HEK293 (cell line): Measurements from ENCODE around the gene CRELD1.

Experiments
- GLIS2 ChIP-seq: fragments of 450-650 bp; formaldehyde crosslinking; IDR thresholded peaks from 2 replicates; pipeline ENCODE4 v1.5.1; 2016; ENCODE audit warnings: missing biosample characterization, missing genetic modification characterization
- MZF1 ChIP-seq: fragments of 450-650 bp; formaldehyde crosslinking; IDR thresholded peaks from 2 replicates; pipeline ENCODE4 v1.5.1; 2017; ENCODE audit warnings: missing biosample characterization, missing genetic modification characterization, borderline replicate concordance
- RBAK ChIP-seq: fragments of 450-650 bp; formaldehyde crosslinking; IDR thresholded peaks from 2 replicates; pipeline ENCODE4 v1.5.1; 2016; ENCODE audit warnings: missing biosample characterization, missing genetic modification characterization
- SETDB1 ChIP-seq: IDR thresholded peaks from one replicate; pipeline ENCODE4 v1.6.1; 2017; ENCODE audit warnings: mild to moderate bottlenecking, low read length, moderate library complexity, mixed read lengths; ENCODE audit not compliant: insufficient read length
- TCF7L2 ChIP-seq: IDR thresholded peaks from 2 replicates; pipeline ENCODE4 v1.6.1; 2011; ENCODE audit warnings: low read depth, mild to moderate bottlenecking, inconsistent platforms, low read length, moderate library complexity, borderline replicate concordance
- ZBTB8A ChIP-seq: fragments of 450-650 bp; formaldehyde crosslinking; IDR thresholded peaks from 2 replicates; pipeline ENCODE4 v1.5.1; 2016; ENCODE audit warnings: missing biosample characterization, missing genetic modification characterization
- ZEB2 ChIP-seq: fragments of 450-650 bp; formaldehyde crosslinking; IDR thresholded peaks from 2 replicates; pipeline ENCODE4 v1.5.1; 2016; ENCODE audit warnings: missing biosample characterization, missing genetic modification characterization
- ZFHX2 ChIP-seq: fragments of 450-650 bp; formaldehyde crosslinking; conservative IDR thresholded peaks from 2 replicates; pipeline ENCODE4 v1.5.1; 2016; ENCODE audit warnings: missing biosample characterization, missing genetic modification characterization
- ZFP41 ChIP-seq: fragments of 450-650 bp; formaldehyde crosslinking; IDR thresholded peaks from 2 replicates; pipeline ENCODE4 v1.5.1; 2016; ENCODE audit warnings: missing biosample characterization, missing genetic modification characterization, borderline replicate concordance
- ZNF10 ChIP-seq: fragments of 450-650 bp; formaldehyde crosslinking; IDR thresholded peaks from 2 replicates; pipeline ENCODE4 v1.5.1; 2017; ENCODE audit warnings: missing biosample characterization, missing genetic modification characterization
- ZNF112 ChIP-seq: fragments of 450-650 bp; formaldehyde crosslinking; IDR thresholded peaks from 2 replicates; pipeline ENCODE4 v1.5.0; 2017; ENCODE audit warnings: missing biosample characterization, missing genetic modification characterization
- ZNF202 ChIP-seq: fragments of 450-650 bp; formaldehyde crosslinking; IDR thresholded peaks from 2 replicates; pipeline ENCODE4 v1.5.1; 2016; ENCODE audit warnings: missing biosample characterization, missing genetic modification characterization, borderline replicate concordance
- ZNF214 ChIP-seq: fragments of 450-650 bp; formaldehyde crosslinking; IDR thresholded peaks from 2 replicates; pipeline ENCODE4 v1.5.1; 2017; ENCODE audit warnings: missing biosample characterization, mild to moderate bottlenecking, missing genetic modification characterization, borderline replicate concordance
- ZNF24 ChIP-seq: fragments of 450-650 bp; formaldehyde crosslinking; IDR thresholded peaks from 2 replicates; pipeline ENCODE4 v1.5.1; 2016; ENCODE audit warnings: missing biosample characterization, missing genetic modification characterization
- ZNF248 ChIP-seq: fragments of 450-650 bp; formaldehyde crosslinking; IDR thresholded peaks from 2 replicates; pipeline ENCODE4 v1.5.1; 2017; ENCODE audit warnings: missing biosample characterization, missing genetic modification characterization
- ZNF266 ChIP-seq: fragments of 450-650 bp; formaldehyde crosslinking; IDR thresholded peaks from 2 replicates; pipeline ENCODE4 v1.5.1; 2016; ENCODE audit warnings: missing biosample characterization, missing genetic modification characterization, low read depth
- ZNF341 ChIP-seq: fragments of 450-650 bp; formaldehyde crosslinking; IDR thresholded peaks from 2 replicates; pipeline ENCODE4; 2016; ENCODE audit warnings: low read depth, missing biosample characterization, missing genetic modification characterization
- ZNF529 ChIP-seq: fragments of 450-650 bp; formaldehyde crosslinking; IDR thresholded peaks from 2 replicates; pipeline ENCODE4 v1.5.1; 2017; ENCODE audit warnings: missing genetic modification characterization, missing biosample characterization; ENCODE audit not compliant: insufficient replicate concordance
- ZNF571 ChIP-seq: fragments of 450-650 bp; formaldehyde crosslinking; IDR thresholded peaks from 2 replicates; pipeline ENCODE4 v1.5.0; 2017; ENCODE audit warnings: missing biosample characterization, missing genetic modification characterization
- ZNF580 ChIP-seq: fragments of 450-650 bp; formaldehyde crosslinking; IDR thresholded peaks from 2 replicates; pipeline ENCODE4 v1.5.1; 2016; ENCODE audit warnings: missing biosample characterization, missing genetic modification characterization
- ZNF610 ChIP-seq: fragments of 450-650 bp; formaldehyde crosslinking; IDR thresholded peaks from 2 replicates; pipeline ENCODE4 v1.5.1; 2016; ENCODE audit warnings: missing biosample characterization, missing genetic modification characterization, borderline replicate concordance
- ZNF677 ChIP-seq: fragments of 450-650 bp; IDR thresholded peaks from 2 replicates; pipeline ENCODE4 v1.5.0; 2018; ENCODE audit warnings: missing biosample characterization, mild to moderate bottlenecking, missing genetic modification characterization, moderate library complexity
- ZNF707 ChIP-seq: fragments of 450-650 bp; formaldehyde crosslinking; IDR thresholded peaks from 2 replicates; pipeline ENCODE4 v1.5.1; 2016; ENCODE audit warnings: missing biosample characterization, missing genetic modification characterization
- TF ChIP-seq, protein P1 (sequence below): fragments of 450-650 bp; formaldehyde crosslinking; IDR thresholded peaks from 2 replicates; pipeline ENCODE4 v1.5.1; 2016; ENCODE audit warnings: missing biosample characterization, missing genetic modification characterization, low read depth
- TF ChIP-seq, protein P2 (sequence below): fragments of 450-650 bp; formaldehyde crosslinking; IDR thresholded peaks from 2 replicates; pipeline ENCODE4 v1.5.1; 2016; ENCODE audit warnings: missing biosample characterization, missing genetic modification characterization
- TF ChIP-seq, protein P3 (sequence below): fragments of 450-650 bp; formaldehyde crosslinking; IDR thresholded peaks from 2 replicates; pipeline ENCODE4 v1.5.1; 2016; ENCODE audit warnings: missing biosample characterization, missing genetic modification characterization
- TF ChIP-seq, protein P4 (sequence below): fragments of 450-650 bp; formaldehyde crosslinking; IDR thresholded peaks from 2 replicates; pipeline ENCODE4 v1.5.1; 2016; ENCODE audit warnings: missing biosample characterization, missing genetic modification characterization
- TF ChIP-seq, protein P5 (sequence below): fragments of 450-650 bp; formaldehyde crosslinking; IDR thresholded peaks from 2 replicates; pipeline ENCODE4 v1.5.1; 2016; ENCODE audit warnings: missing biosample characterization, missing genetic modification characterization, borderline replicate concordance

Gene CRELD1

DNA sequence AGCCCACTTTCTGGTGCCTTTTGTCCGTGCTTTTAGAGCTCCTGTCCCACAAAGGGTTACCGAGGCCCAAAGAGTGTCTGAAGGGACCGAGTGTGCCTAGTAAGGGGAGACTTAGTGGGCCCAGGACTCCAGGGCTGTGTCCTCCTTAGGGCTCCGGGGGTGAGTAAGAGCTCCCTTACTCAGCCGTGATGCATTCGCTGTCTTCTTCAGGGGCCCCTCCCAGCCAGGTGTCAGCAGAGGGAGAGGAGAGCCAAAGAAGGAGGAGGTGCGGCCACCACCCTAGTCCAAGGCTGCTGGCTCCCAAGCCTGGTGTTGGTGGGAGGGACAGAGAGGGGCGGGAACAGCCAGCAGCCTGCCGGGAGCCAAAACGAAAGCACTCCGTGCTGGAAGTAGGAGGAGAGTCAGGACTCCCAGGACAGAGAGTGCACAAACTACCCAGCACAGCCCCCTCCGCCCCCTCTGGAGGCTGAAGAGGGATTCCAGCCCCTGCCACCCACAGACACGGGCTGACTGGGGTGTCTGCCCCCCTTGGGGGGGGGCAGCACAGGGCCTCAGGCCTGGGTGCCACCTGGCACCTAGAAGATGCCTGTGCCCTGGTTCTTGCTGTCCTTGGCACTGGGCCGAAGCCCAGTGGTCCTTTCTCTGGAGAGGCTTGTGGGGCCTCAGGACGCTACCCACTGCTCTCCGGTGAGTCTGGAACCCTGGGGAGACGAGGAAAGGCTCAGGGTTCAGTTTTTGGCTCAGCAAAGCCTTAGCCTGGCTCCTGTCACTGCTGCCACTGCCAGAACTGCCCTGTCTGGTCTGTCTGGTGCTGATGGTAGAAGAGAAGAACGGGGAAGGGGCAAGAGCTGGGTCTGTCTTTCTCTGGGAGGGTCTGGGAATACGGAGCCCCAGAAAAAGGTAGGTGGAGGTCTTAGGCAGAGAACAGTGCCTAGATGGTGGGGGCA, 16.6 kb upstream of the CRELD1 start, which contains the start of gene IL17RC (continued):
- TF ChIP-seq, protein P1, sequence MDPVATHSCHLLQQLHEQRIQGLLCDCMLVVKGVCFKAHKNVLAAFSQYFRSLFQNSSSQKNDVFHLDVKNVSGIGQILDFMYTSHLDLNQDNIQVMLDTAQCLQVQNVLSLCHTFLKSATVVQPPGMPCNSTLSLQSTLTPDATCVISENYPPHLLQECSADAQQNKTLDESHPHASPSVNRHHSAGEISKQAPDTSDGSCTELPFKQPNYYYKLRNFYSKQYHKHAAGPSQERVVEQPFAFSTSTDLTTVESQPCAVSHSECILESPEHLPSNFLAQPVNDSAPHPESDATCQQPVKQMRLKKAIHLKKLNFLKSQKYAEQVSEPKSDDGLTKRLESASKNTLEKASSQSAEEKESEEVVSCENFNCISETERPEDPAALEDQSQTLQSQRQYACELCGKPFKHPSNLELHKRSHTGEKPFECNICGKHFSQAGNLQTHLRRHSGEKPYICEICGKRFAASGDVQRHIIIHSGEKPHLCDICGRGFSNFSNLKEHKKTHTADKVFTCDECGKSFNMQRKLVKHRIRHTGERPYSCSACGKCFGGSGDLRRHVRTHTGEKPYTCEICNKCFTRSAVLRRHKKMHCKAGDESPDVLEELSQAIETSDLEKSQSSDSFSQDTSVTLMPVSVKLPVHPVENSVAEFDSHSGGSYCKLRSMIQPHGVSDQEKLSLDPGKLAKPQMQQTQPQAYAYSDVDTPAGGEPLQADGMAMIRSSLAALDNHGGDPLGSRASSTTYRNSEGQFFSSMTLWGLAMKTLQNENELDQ (tag by site-specific recombination) = no peak
- TF ChIP-seq, protein P2, sequence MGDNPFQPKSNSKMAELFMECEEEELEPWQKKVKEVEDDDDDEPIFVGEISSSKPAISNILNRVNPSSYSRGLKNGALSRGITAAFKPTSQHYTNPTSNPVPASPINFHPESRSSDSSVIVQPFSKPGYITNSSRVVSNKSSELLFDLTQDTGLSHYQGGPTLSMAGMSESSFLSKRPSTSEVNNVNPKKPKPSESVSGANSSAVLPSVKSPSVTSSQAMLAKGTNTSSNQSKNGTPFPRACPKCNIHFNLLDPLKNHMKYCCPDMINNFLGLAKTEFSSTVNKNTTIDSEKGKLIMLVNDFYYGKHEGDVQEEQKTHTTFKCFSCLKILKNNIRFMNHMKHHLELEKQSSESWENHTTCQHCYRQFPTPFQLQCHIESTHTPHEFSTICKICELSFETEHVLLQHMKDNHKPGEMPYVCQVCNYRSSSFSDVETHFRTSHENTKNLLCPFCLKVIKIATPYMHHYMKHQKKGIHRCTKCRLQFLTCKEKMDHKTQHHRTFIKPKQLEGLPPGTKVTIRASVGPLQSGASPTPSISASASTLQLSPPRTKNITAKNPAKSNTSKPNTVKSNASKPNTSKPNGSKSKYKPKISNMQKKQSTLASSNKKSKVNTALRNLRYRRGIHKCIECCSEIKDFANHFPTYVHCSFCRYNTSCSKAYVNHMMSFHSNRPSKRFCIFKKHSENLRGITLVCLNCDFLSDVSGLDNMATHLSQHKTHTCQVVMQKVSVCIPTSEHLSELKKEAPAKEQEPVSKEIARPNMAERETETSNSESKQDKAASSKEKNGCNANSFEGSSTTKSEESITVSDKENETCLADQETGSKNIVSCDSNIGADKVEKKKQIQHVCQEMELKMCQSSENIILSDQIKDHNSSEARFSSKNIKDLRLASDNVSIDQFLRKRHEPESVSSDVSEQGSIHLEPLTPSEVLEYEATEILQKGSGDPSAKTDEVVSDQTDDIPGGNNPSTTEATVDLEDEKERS = no peak
- no peak for TF ChIP-seq ZEB2
- TF ChIP-seq, protein P3, sequence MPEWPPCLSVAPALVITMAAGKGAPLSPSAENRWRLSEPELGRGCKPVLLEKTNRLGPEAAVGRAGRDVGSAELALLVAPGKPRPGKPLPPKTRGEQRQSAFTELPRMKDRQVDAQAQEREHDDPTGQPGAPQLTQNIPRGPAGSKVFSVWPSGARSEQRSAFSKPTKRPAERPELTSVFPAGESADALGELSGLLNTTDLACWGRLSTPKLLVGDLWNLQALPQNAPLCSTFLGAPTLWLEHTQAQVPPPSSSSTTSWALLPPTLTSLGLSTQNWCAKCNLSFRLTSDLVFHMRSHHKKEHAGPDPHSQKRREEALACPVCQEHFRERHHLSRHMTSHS (tag by site-specific recombination) = no peak
- no peak for TF ChIP-seq ZNF571
- TF ChIP-seq ZNF10 (tag by site-specific recombination) = no peak
- TF ChIP-seq ZNF214 (tag by site-specific recombination) = no peak
- no peak for TF ChIP-seq ZNF610 (tag by site-specific recombination)
- TF ChIP-seq, protein P4, sequence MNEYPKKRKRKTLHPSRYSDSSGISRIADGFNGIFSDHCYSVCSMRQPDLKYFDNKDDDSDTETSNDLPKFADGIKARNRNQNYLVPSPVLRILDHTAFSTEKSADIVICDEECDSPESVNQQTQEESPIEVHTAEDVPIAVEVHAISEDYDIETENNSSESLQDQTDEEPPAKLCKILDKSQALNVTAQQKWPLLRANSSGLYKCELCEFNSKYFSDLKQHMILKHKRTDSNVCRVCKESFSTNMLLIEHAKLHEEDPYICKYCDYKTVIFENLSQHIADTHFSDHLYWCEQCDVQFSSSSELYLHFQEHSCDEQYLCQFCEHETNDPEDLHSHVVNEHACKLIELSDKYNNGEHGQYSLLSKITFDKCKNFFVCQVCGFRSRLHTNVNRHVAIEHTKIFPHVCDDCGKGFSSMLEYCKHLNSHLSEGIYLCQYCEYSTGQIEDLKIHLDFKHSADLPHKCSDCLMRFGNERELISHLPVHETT = no peak
- TF ChIP-seq ZNF529 (tag by site-specific recombination) = no peak
- TF ChIP-seq ZNF112 (tag by site-specific recombination) = no peak
- peak; percentile 90 for TF ChIP-seq ZFHX2 (tag by site-specific recombination)
- no peak for TF ChIP-seq ZNF24 (tag by site-specific recombination)
- TF ChIP-seq MZF1 = no peak
- no peak for TF ChIP-seq ZFP41 (tag by site-specific recombination)
- TF ChIP-seq ZNF580 = no peak
- no peak for TF ChIP-seq ZNF248 (tag by site-specific recombination)
- peak; percentile 90 for TF ChIP-seq GLIS2 (tag by site-specific recombination)
- no peak for TF ChIP-seq SETDB1
- TF ChIP-seq ZNF707 (tag by site-specific recombination) = no peak
- TF ChIP-seq TCF7L2 = no peak
- TF ChIP-seq RBAK = no peak
- TF ChIP-seq ZNF202 (tag by site-specific recombination) = no peak
- peak; percentile 51; the same call in 1 of the 2 replicates for TF ChIP-seq ZBTB8A (tag by site-specific recombination)
- no peak for TF ChIP-seq ZNF677 (tag by site-specific recombination)
- TF ChIP-seq ZNF266 (tag by site-specific recombination) = no peak
- TF ChIP-seq, protein P5, sequence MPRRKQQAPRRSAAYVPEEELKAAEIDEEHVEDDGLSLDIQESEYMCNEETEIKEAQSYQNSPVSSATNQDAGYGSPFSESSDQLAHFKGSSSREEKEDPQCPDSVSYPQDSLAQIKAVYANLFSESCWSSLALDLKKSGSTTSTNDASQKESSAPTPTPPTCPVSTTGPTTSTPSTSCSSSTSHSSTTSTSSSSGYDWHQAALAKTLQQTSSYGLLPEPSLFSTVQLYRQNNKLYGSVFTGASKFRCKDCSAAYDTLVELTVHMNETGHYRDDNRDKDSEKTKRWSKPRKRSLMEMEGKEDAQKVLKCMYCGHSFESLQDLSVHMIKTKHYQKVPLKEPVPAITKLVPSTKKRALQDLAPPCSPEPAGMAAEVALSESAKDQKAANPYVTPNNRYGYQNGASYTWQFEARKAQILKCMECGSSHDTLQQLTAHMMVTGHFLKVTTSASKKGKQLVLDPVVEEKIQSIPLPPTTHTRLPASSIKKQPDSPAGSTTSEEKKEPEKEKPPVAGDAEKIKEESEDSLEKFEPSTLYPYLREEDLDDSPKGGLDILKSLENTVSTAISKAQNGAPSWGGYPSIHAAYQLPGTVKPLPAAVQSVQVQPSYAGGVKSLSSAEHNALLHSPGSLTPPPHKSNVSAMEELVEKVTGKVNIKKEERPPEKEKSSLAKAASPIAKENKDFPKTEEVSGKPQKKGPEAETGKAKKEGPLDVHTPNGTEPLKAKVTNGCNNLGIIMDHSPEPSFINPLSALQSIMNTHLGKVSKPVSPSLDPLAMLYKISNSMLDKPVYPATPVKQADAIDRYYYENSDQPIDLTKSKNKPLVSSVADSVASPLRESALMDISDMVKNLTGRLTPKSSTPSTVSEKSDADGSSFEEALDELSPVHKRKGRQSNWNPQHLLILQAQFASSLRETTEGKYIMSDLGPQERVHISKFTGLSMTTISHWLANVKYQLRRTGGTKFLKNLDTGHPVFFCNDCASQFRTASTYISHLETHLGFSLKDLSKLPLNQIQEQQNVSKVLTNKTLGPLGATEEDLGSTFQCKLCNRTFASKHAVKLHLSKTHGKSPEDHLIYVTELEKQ (tag by site-specific recombination) = no peak
- peak; percentile 100 for TF ChIP-seq ZNF341 (tag by site-specific recombination)
